ENCODE measurements around the gene RPN1.

GRCh38 chr3:128674161-128674784 is 23.7 kb upstream of the RPN1 start:
- TF ChIP-seq POLR2AphosphoS5 (IDR thresholded peaks at IDR 0.05) (no peak), EP300 (IDR thresholded peaks at IDR 0.05) (no peak)

All from sigmoid colon (tissue), 4 donors.